ENCODE results near the gene SH3D19.

GRCh38 chr4:151110236-151110635, 215.2 kb downstream of the SH3D19 start:
- TF ChIP-seq CTCF (conservative IDR thresholded peaks at IDR 0.05; ENCODE audit: low read depth, low read length) (no peak), POLR2A (IDR thresholded peaks at IDR 0.05; ENCODE audit: low read depth, low read length) (no peak), SMC3 (IDR thresholded peaks at IDR 0.05; ENCODE audit: low read depth, low read length) (no peak), USF2 (IDR thresholded peaks at IDR 0.05; ENCODE audit: low read depth, low read length) (no peak), RAD21 (IDR thresholded peaks at IDR 0.05; ENCODE audit: low read length) (no peak), CEBPB (IDR thresholded peaks at IDR 0.05; ENCODE audit: low read depth, low read length) (no peak)
